ENCODE measurements around the gene CUEDC1.

Gene CUEDC1

DNA sequence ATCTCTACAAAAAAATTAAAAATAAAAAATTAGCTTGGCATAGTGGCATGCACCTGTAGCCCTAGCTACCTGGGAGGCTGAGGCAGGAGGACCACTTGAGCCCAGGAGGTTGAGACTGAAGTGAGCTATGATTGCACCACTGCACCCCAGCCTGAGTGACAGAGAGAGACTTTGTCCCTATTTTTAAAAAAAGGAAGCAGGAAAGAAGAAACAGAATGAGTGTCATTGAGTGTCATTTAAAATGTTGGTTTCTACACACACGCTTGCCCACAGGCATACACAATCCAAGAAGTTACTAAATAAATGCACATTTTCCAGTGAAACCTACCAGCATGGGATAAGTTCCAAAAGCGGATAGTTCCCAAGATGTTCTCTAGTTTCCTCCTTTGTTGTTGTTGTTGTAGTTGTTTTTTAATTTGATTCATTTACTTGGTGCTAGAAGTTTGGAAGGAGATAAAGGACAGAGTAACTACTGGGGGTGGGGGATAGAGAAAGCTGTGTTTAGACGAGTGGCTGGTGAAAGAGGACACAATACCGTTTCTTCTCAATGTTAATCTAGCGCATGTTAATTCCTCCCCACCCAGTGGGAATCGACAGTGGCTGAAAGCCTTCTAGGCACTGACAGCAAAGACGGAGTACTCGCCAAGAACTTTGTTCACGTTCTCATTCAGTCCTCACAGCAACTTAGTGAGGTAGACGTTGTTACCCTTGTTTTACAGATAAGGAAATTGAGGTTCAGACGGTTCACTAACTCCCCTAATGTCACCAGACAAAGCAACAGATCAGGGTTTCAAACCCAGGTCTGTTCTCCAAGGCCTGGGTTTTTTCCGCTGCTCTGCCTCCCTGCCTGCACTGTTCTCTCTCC is 122.7 kb downstream of the CUEDC1 start:
- peak; percentile 78 to 85 for DNase-seq

DNA sequence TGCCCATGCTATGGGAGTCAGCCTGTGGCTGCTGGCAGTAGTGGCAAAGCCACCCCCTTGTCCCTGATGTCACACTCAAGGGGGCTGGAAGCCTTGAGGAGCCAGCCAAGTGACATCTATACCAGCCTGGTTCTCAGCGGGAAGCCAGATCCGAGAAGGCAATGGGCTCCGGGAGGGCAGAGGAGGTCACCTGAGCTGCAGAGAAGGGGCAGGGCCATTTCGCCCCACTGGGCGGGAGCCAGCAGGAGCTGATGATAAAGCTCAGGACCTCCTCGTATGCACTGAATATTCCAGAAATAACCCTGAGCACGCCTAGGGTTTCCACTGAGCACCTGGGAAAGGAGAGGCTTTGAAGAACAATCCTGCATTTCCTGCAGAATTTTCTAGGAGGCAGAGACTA is 124.3 kb downstream of the CUEDC1 start:
- no peak for DNase-seq

DNA sequence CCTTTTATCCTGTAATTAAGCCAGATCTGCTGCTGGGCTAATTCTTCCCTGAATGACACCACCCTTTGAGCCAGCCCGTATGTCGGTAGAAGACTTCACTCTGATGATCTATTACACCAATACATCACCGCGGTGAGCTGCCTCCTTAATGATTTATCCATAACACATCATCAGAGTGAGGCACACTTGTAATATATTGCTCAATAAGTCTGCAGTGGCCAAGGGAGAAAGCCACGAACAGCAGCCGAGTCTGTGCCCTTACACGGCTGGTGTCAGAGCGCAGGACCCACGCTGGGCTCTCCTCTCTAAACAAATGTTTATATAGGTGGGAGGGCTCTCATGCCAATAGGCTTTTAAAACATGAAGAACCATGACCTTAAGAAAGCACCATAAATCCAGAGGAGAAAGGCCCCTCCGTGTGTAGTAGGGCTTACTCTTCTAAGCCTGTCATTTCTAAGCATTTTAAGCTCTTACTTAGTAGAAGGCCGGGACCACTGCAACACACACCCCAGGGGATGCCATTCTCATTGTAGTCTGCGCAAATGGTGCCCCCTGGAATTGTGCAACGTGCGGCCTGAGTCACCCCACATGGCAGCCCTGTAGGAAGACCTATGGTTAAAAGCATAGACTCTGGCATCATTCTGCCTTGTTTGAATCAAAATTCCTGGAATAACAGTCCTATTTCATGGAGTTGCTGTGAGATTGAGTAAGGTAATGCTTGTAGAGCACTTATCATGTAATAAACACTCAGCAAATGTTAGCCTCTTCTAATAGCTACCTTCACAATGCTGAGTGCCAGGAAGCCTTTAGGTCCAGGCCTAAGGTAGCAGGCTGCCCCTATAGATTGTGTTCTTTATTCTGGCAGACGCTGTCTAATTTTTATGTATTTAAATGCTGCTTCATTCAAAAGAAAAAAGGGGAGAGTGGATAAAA is 131.5 kb downstream of the CUEDC1 start:
- no peak for DNase-seq

DNA sequence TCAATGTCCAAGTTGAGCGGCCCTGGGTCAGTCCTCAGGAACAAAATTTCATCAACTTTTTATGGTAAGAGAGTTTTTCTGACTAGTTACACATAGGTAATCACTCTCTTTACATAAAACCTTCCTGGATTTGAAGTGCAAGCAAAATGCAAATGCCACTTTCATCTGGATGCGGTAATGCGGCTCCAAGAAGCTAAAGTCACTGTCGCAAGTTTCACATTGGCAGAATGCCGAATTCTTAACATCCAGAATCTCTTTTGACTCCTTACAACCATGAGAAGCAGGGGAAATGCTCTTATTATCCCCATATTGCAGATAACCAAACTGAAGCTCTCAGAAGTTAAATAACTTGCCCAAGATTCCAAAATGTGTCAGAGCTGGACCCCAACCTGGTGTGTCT is 135.3 kb downstream of the CUEDC1 start:
- no peak for DNase-seq

DNA sequence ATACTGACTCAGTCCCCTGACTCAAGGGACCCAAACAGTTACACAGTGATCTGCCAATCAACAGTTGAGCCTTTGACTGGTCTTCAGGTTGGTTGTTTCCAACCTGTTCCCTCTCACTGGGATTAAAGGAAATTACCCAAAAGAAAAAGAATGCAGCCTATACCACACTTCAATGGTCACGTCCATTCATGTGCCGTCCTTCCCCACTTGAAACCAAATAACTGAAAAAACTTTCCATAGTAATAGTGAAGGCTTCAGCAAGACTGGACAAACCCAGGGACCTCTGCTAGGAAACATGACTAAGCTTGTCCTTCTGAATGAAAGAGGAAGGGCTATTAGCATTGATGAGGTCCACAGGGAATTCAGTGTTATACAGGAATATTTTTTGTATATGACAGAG is 135.9 kb downstream of the CUEDC1 start:
- no peak for DNase-seq

DNA sequence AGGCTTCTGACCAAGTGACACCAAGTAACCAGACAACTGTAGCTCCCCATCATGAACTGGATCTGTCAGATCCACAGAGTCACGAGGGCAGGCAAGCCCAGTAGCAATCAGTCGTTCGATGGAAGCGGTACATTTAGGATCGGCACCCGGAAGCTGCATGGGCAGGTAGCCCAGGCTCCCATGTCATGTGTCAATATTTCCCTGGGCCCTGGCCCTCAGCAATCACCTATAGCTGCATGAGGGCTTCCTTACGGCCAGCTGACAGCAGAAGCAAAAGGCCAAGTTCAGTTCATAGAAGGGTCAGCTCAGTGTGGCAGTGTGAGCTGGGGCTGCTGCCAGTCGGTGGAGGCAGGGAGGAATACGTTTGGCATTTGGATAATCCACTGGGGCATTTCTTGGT is 137.1 kb downstream of the CUEDC1 start:
- DNase-seq = no peak

DNA sequence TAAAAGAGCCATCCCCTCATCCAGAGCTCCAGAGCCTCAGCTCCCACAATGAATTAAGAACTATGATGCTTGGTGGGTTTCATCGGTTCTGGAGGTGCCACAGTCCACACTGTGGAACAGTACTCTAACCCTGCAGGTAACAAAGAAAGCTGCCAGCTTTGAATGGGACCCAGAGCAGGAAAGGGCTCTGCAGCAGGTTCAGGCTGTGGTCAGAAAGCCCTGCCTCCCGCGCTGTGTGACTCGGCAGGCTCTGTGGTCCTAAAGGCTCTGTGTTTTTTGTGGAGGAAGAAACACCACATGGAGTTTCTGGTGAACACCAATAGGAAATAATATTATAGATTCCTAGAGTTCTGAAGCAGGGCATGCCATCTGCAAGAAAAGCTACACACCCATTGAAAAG is 137.9 kb downstream of the CUEDC1 start:
- DNase-seq = no peak

DNA sequence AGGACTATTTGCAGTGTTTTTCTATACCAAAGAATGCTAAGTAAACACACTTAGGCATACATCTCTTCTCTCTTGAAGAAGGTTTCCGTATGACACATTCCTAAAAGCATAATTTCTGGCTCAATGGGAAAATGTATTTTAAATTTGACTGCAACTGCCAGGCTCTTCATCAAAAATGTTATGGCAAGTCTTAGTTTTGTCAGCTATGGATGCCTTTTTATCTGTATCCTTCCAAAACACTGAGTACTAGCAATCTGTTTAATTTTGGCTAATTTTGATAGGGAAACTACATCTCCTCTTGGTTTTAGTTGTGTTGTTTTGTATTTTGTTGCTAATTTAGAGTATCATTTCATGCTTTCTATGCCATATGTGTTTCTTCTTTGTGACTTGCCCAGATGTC is 140.8 kb downstream of the CUEDC1 start:
- DNase-seq = no peak

DNA sequence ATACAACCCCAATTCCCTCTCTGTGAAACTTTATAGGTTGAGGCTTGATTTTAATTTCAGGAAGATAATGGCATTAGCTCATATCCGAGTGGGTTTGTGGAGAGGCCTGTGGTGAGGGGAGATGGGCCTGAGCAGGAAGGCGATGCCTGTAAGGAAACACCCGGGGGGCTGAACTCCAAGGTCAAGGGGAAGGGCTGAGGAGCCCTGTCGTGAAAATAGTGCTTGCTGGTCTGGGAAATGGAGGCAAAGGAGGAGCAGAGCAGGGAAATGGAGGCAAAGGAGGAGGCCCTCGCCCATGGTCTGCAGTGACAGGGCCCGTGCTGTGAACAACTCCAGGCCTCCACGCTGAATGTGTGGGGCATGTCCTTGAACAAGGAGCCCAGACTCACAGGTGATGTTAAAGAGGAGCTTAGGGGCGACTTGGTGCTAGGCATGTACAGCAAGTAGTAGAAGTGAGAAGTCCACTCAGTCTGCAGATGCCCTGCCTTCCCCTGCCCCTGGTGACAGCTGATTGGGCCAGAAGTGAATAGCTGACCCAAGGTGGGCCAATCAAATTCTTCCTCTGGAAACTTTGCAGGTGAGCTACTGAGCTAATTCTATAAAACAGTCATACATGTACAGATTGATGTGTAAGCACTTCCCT is 143.5 kb downstream of the CUEDC1 start:
- no peak for DNase-seq
